IPS-20b (cell line): Measurements from ENCODE around the gene LRCH1.

Experiments
- H3K27ac ChIP-seq: one replicate; pipeline ENCODE4 v1.5.1; 2013; ENCODE audit warnings: low read length
- H3K27me3 ChIP-seq: 2 replicates; pipeline ENCODE4 v1.6.1; 2013; ENCODE audit warnings: mild to moderate bottlenecking, low read length, inconsistent platforms; ENCODE audit not compliant: insufficient read depth
- H3K36me3 ChIP-seq: 2 replicates; pipeline ENCODE4 v1.6.1; 2013; ENCODE audit warnings: low read depth, mild to moderate bottlenecking, inconsistent platforms, low read length, moderate library complexity; ENCODE audit not compliant: insufficient read depth
- H3K4me1 ChIP-seq: 2 replicates; pipeline ENCODE4 v1.6.1; 2013; ENCODE audit warnings: mild to moderate bottlenecking, control low read depth, inconsistent platforms, low read length, moderate library complexity; ENCODE audit not compliant: insufficient read depth
- H3K4me3 ChIP-seq: 2 replicates; pipeline ENCODE4 v1.5.1; 2013; ENCODE audit warnings: mild to moderate bottlenecking, low read length, inconsistent platforms
- H3K9ac ChIP-seq: 2 replicates; pipeline ENCODE4 v1.6.1; 2013; ENCODE audit warnings: low read depth, mild to moderate bottlenecking, inconsistent platforms, low read length, moderate library complexity
- H3K9me3 ChIP-seq: 2 replicates; pipeline ENCODE4 v1.6.1; 2013; ENCODE audit warnings: mild to moderate bottlenecking, low read depth, low read length, inconsistent platforms; ENCODE audit not compliant: insufficient read depth

LRCH1 gene

GRCh38 chr13:46649816-46650215 is 96.8 kb downstream of the LRCH1 start:
- no peaks in the 10 kb centered on the region for H3K36me3 ChIP-seq
- no peak overlapping the region for H3K9ac ChIP-seq
- no peaks in the 10 kb centered on the region for H3K27me3 ChIP-seq
- H3K4me3 ChIP-seq, result no peak overlapping the region
- no peak overlapping the region for H3K27ac ChIP-seq
- no peaks in the 10 kb centered on the region for H3K9me3 ChIP-seq
- peaks cover 3% of the 10 kb centered on the region; the same call in 1 of the 2 replicates for H3K4me1 ChIP-seq

- peaks cover 6% of the 10 kb centered on the region; the same call in 1 of the 2 replicates for H3K4me1 ChIP-seq
- no peaks in the 10 kb centered on the region for H3K36me3 ChIP-seq
- no peak overlapping the region for H3K4me3 ChIP-seq
- no peak overlapping the region for H3K27ac ChIP-seq
- H3K9me3 ChIP-seq, result no peaks in the 10 kb centered on the region
- no peaks in the 10 kb centered on the region for H3K27me3 ChIP-seq
- no peak overlapping the region for H3K9ac ChIP-seq
Measured at GRCh38 chr13:46654951-46655350, 102.0 kb downstream of the LRCH1 start.

DNA sequence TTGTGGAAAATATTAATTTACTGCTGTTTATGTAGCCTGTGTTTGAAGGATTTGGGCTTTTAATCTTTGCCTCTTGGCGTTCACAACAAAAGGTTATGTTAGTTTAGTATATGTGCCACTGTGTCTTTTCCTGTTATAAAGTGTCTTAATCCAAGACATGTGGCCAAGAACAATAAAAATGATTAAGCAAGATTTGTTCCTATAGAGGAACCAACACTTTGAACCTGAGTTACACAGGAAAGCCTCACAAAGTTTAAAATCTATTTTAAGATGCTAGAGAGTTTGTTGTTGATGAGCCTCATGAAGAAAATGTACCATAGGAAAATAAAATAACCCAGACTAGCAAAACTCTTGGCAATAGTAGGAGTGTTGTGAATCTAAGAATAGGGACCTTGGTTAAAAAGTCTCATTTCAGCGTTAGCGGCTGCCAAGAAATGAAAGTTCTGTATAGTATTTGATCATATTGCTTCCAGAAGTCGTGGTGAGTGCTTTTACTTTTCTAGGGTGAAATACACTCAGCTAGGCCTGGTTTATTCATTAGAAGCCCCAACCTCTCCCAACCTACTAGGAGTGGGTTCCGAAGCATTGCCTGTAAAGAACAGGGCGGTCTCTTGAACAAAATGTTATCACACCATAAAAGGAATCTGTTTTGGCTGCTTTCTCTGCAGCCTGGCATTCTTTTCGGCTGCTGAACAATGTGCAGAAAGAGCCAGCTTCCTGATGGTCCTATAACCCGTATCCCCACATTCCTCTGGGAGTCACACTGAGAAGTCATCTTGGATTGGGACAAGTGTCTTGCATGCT is 102.6 kb downstream of the LRCH1 start:
- H3K4me1 ChIP-seq, result peaks cover 6% of the 10 kb centered on the region; the same call in 1 of the 2 replicates
- no peaks in the 10 kb centered on the region for H3K27me3 ChIP-seq
- H3K36me3 ChIP-seq, result no peaks in the 10 kb centered on the region
- no peak overlapping the region for H3K4me3 ChIP-seq
- no peak overlapping the region for H3K27ac ChIP-seq
- no peak overlapping the region for H3K9ac ChIP-seq
- H3K9me3 ChIP-seq, result no peaks in the 10 kb centered on the region

DNA sequence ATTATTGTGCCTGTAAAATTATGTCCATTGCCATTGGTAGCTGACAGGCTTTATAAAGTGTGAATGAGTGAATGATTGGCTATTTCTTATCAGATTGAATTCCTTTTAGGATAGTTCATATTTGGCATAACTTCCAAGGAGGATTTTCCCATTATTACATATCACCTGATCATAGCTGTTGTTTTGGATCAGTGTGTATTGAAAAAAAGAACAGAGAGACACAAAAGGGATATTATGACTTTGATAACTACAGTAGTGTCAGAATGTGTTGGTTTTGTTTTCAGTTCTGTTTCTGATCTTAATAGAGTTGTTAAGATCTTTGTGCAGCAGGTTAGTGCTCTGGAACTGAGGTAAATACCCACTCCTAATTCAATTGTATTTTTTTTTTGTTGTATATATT is 103.8 kb downstream of the LRCH1 start:
- Histone ChIP-seq H3K4me1 (peaks cover 6% of the 10 kb centered on the region; the same call in 1 of the 2 replicates), H3K36me3 (no peaks in the 10 kb centered on the region), H3K9ac (no peak overlapping the region), H3K4me3 (no peak overlapping the region), H3K9me3 (no peaks in the 10 kb centered on the region), H3K27ac (no peak overlapping the region), H3K27me3 (no peaks in the 10 kb centered on the region)

GRCh38 chr13:46659413-46660065 is 106.6 kb downstream of the LRCH1 start:
- Histone ChIP-seq H3K27me3 (no peaks in the 10 kb centered on the region), H3K4me3 (no peak overlapping the region), H3K9me3 (no peaks in the 10 kb centered on the region), H3K4me1 (peaks cover 23% of the 10 kb centered on the region), H3K27ac (no peak overlapping the region), H3K9ac (no peak overlapping the region), H3K36me3 (no peaks in the 10 kb centered on the region)

GRCh38 chr13:46660416-46660815 is 107.4 kb downstream of the LRCH1 start:
- peaks cover 26% of the 10 kb centered on the region for H3K4me1 ChIP-seq
- H3K27ac ChIP-seq, result no peak overlapping the region
- no peaks in the 10 kb centered on the region for H3K36me3 ChIP-seq
- no peaks in the 10 kb centered on the region for H3K9me3 ChIP-seq
- H3K27me3 ChIP-seq, result no peaks in the 10 kb centered on the region
- H3K9ac ChIP-seq, result no peak overlapping the region
- no peak overlapping the region for H3K4me3 ChIP-seq

DNA sequence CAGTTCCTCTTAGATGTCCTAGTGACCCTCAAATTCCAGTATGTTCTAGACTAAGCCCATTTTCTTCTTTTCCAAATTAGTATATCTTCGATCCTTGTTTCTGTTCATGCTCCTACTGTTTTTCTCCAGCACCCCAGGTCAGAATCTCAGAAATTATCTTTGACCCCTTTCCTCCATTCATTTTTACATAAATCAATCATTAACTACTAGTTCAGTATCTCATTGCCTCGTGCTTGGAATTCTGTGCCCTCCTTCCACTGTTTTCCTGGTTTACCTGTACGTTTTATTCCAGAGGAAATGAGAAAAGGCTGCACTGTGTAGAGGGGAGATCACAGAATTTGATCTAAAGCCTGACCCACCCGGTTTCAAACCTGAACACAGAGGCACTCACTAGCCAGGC is 107.9 kb downstream of the LRCH1 start:
- H3K9me3 ChIP-seq, result no peaks in the 10 kb centered on the region
- peaks cover 28% of the 10 kb centered on the region for H3K4me1 ChIP-seq
- no peak overlapping the region for H3K27ac ChIP-seq
- H3K36me3 ChIP-seq, result no peaks in the 10 kb centered on the region
- no peaks in the 10 kb centered on the region for H3K27me3 ChIP-seq
- H3K4me3 ChIP-seq, result no peak overlapping the region
- H3K9ac ChIP-seq, result no peak overlapping the region

GRCh38 chr13:46662690-46663089 is 109.7 kb downstream of the LRCH1 start:
- Histone ChIP-seq H3K4me1 (peaks cover 40% of the 10 kb centered on the region), H3K9ac (no peak overlapping the region), H3K27ac (no peak overlapping the region)

GRCh38 chr13:46663206-46664037 is 110.5 kb downstream of the LRCH1 start:
- H3K27me3 ChIP-seq, result no peaks in the 10 kb centered on the region
- H3K36me3 ChIP-seq, result no peaks in the 10 kb centered on the region
- H3K4me1 ChIP-seq, result peaks cover 43% of the 10 kb centered on the region
- peak overlapping the region; percentile 16 for H3K27ac ChIP-seq
- no peak overlapping the region for H3K4me3 ChIP-seq
- peak overlapping the region; percentile 3; the same call in 1 of the 2 replicates for H3K9ac ChIP-seq
- no peaks in the 10 kb centered on the region for H3K9me3 ChIP-seq

More at GRCh38 chr13:46662690-46663089, 109.7 kb downstream of the LRCH1 start:
- H3K27me3 ChIP-seq, result no peaks in the 10 kb centered on the region
- no peaks in the 10 kb centered on the region for H3K36me3 ChIP-seq
- no peak overlapping the region for H3K4me3 ChIP-seq
- no peaks in the 10 kb centered on the region for H3K9me3 ChIP-seq

DNA sequence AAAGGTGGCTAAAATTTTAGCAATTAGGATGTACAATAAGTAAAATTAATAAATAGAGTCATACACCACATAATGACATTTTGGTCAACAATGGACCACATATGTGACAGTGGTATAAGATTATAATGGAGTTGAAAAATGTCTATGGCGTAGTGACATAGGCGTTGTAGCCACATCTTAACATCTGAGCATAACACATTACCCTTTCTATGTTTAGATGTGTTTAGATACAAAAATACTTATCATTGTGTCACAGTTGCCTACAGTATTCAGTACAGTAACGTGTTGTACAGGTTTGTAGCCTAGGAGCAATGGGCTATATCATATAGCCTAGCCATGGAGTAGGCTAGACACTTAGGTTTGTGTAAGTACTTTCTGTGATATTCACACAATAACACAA is 111.2 kb downstream of the LRCH1 start:
- Histone ChIP-seq H3K4me3 (no peak overlapping the region), H3K9me3 (no peaks in the 10 kb centered on the region), H3K27ac (no peak overlapping the region), H3K27me3 (no peaks in the 10 kb centered on the region), H3K4me1 (peaks cover 43% of the 10 kb centered on the region), H3K9ac (no peak overlapping the region), H3K36me3 (no peaks in the 10 kb centered on the region)

DNA sequence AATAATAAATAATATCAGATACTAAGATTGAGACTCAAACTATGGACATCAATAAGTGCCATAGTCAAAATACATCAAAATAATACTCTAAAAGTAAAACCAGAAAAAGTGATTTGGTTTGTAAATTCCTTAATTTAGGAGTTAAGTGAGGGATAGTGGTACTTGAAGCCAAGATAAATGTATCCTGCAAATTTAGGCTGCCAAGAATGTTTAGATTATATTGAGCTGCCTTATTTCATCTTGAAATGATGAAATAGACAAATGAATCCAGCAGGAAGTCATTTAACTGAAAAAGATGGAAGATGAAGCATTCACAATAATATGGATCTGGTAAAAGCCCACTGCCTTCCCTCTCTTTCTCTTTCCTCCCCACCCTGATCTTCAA is 112.3 kb downstream of the LRCH1 start:
- Histone ChIP-seq H3K27ac (no peak overlapping the region), H3K36me3 (no peaks in the 10 kb centered on the region), H3K9ac (peak overlapping the region; percentile 46; the same call in 1 of the 2 replicates), H3K27me3 (no peaks in the 10 kb centered on the region), H3K9me3 (no peaks in the 10 kb centered on the region), H3K4me1 (peaks cover 43% of the 10 kb centered on the region), H3K4me3 (no peak overlapping the region)
